Measurements from ENCODE around the gene PGRMC2. TPM values are rescaled to one million over a fixed set of nuclear protein-coding genes. Genes with fewer than 3 reads are reported as not detected.

The PGRMC2 gene
- polyA plus RNA-seq, 3 donors, result 6.3 to 13.9 (median 7.3) TPM

DNA sequence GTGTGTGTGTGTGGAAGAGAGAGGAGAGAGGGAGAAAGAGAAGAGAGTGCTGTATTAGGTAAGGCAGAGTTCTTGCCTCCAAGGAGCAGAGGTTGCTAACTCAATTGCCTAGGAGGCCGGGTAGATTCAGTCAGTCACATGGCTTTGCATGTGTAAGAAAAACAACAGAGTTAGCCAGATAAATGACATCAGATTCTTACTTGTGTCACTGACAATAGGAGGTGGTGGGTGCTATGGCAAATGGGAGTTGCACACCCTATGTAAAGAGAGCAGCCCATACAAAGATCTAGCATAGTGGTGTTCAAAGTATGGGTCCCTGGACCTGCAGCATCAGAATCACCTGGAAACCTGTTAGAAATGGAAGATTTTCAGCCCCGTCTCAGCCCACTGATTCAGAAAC lies 14.4 kb upstream of the PGRMC2 start:
- Histone ChIP-seq H3K4me2 (replicated peaks; ENCODE audit: extremely low read depth, low read length, poor library complexity, severe bottlenecking) (no peak overlapping the region), H3K9me3 (replicated peaks in 1 of 2; ENCODE audit: control insufficient read depth in 1 of 2, insufficient read depth in 1 of 2, low read length in 2 of 2) (no peaks in the 10 kb centered on the region), H3K36me3 (replicated peaks in 1 of 2; ENCODE audit: control insufficient read depth in 1 of 2, insufficient read depth in 2 of 2, low read length in 2 of 2) (no peaks in the 10 kb centered on the region), H3K27ac (ENCODE audit: low read depth in 1 of 2, low read length in 2 of 2) (no peak overlapping the region), H2AFZ (ENCODE audit: insufficient read depth, low read depth, low read length, poor library complexity, severe bottlenecking) (no peak overlapping the region), H4K20me1 (ENCODE audit: insufficient read depth, low read length) (no peaks in the 10 kb centered on the region), H3K4me1 (ENCODE audit: control insufficient read depth in 1 of 2, insufficient read depth in 2 of 2, low read length in 2 of 2) (no peaks in the 10 kb centered on the region), H3K9ac (ENCODE audit: insufficient read depth, low read length, poor library complexity, severe bottlenecking) (no peak overlapping the region), H3K4me3 (replicated peaks in 1 of 3; ENCODE audit: low read depth in 2 of 3, low read length in 3 of 3) (no peak overlapping the region), H3K27me3 (ENCODE audit: control insufficient read depth in 2 of 2, insufficient read depth in 2 of 2, low read length in 2 of 2) (no peaks in the 10 kb centered on the region), H3K79me2 (ENCODE audit: insufficient read depth, low read length) (no peaks in the 10 kb centered on the region)
- Mint-ChIP-seq H3K9me3 (no peaks in the 10 kb centered on the region), H3K4me3 (no peak overlapping the region), H3K27me3 (ENCODE audit: low read depth in 3 of 3) (no peaks in the 10 kb centered on the region), H3K4me1 (no peaks in the 10 kb centered on the region), H3K36me3 (peaks cover 0 to 4% of the 10 kb centered on the region in 2 donors), H3K27ac (no peak overlapping the region)
- intact Hi-C loops (cut with micrococcal nuclease), result no loop called here
- no CpG with 5 or more reads among the region's 2 CpGs for WGBS (ENCODE audit: insufficient coverage)
- DNase-seq, result no peak
- TF ChIP-seq, protein P1, sequence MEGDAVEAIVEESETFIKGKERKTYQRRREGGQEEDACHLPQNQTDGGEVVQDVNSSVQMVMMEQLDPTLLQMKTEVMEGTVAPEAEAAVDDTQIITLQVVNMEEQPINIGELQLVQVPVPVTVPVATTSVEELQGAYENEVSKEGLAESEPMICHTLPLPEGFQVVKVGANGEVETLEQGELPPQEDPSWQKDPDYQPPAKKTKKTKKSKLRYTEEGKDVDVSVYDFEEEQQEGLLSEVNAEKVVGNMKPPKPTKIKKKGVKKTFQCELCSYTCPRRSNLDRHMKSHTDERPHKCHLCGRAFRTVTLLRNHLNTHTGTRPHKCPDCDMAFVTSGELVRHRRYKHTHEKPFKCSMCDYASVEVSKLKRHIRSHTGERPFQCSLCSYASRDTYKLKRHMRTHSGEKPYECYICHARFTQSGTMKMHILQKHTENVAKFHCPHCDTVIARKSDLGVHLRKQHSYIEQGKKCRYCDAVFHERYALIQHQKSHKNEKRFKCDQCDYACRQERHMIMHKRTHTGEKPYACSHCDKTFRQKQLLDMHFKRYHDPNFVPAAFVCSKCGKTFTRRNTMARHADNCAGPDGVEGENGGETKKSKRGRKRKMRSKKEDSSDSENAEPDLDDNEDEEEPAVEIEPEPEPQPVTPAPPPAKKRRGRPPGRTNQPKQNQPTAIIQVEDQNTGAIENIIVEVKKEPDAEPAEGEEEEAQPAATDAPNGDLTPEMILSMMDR (IDR thresholded peaks at IDR 0.05), result no peak

DNA sequence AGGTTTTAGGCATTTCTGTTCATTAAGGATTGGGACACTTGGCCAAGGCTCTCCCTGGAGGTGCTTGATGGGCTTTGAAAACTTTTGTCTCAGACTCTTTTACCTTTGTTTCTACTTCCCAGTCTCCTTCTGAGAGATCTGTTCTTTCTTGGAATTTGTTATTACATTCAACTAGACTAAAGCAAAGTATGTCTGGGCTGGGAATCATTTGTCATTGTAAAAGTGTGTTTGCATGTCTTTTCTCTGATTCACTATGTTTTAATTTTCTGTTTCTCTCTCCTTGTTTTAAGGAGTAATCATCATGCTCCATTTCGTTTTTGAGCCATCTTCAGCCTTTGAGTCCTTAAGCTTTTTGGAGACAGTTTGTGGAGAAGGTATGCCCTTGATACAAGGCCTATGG lies 12.2 kb upstream of the PGRMC2 start:
- Histone ChIP-seq H3K36me3 (replicated peaks in 1 of 2; ENCODE audit: control insufficient read depth in 1 of 2, insufficient read depth in 2 of 2, low read length in 2 of 2) (no peaks in the 10 kb centered on the region), H3K9me3 (replicated peaks in 1 of 2; ENCODE audit: control insufficient read depth in 1 of 2, insufficient read depth in 1 of 2, low read length in 2 of 2) (no peaks in the 10 kb centered on the region), H3K4me1 (ENCODE audit: control insufficient read depth in 1 of 2, insufficient read depth in 2 of 2, low read length in 2 of 2) (no peaks in the 10 kb centered on the region), H4K20me1 (ENCODE audit: insufficient read depth, low read length) (no peaks in the 10 kb centered on the region), H3K4me3 (replicated peaks in 1 of 3; ENCODE audit: low read depth in 2 of 3, low read length in 3 of 3) (no peak overlapping the region), H3K4me2 (replicated peaks; ENCODE audit: extremely low read depth, low read length, poor library complexity, severe bottlenecking) (no peak overlapping the region), H2AFZ (ENCODE audit: insufficient read depth, low read depth, low read length, poor library complexity, severe bottlenecking) (no peak overlapping the region), H3K27ac (ENCODE audit: low read depth in 1 of 2, low read length in 2 of 2) (no peak overlapping the region), H3K9ac (ENCODE audit: insufficient read depth, low read length, poor library complexity, severe bottlenecking) (no peak overlapping the region), H3K79me2 (ENCODE audit: insufficient read depth, low read length) (no peaks in the 10 kb centered on the region), H3K27me3 (ENCODE audit: control insufficient read depth in 2 of 2, insufficient read depth in 2 of 2, low read length in 2 of 2) (no peaks in the 10 kb centered on the region)
- H3K4me1 Mint-ChIP-seq, result no peaks in the 10 kb centered on the region
- intact Hi-C loops (cut with micrococcal nuclease), result no loop called here
- no peaks in the 10 kb centered on the region for H3K27me3 Mint-ChIP-seq (ENCODE audit: low read depth in 3 of 3)
- WGBS (ENCODE audit: insufficient coverage), result no CpG with 5 or more reads among the region's 1 CpG
- H3K27ac Mint-ChIP-seq, result no peak overlapping the region
- TF ChIP-seq, protein P1 (IDR thresholded peaks at IDR 0.05), result no peak
- no peak for DNase-seq
- H3K9me3 Mint-ChIP-seq, result no peaks in the 10 kb centered on the region
- H3K36me3 Mint-ChIP-seq, result no peaks in the 10 kb centered on the region
- H3K4me3 Mint-ChIP-seq, result no peak overlapping the region

Measured in CD14-positive monocyte (primary cell).